Adipose tissue (tissue), 3 donors: ENCODE data around the gene RACGAP1. TPM values are rescaled to one million over a fixed set of nuclear protein-coding genes. Genes with fewer than 3 reads are reported as not detected.

Experiments used
- H3K27ac ChIP-seq: one replicate; pipeline ENCODE4 v1.5.1; 2013; ENCODE audit warnings: low read depth, low read length
- WGBS, 3 donors: extraction: QIAGEN DNeasy Blood & Tissue Kit; methylation state at CpG; one replicate each; pipeline ENCODE4 v1.1.7; 2013; 5-methylcytosine and 5-hydroxymethylcytosine counted together
- polyA plus RNA-seq, 3 donors: library from polyadenylated mRNA; stranded (reverse); fragments of 200-250 nt; gene quantifications; one replicate each; pipeline ENCODE4 v1.2.3, GENCODE V29; 2013
- donor health status: healthy with polysubstance abuse.
- donor health status: Bipolar disorder and iron deficiency.
- donor health status: healthy.

The RACGAP1 gene
- polyA plus RNA-seq, 3 donors = 1.8 to 5.4 (median 3.0) TPM

- no peak within 1 kb of the TSS for H3K27ac ChIP-seq
- 1% methylated on average over 51 to 88 of the region's 88 CpGs for WGBS, 3 donors
Measured at GRCh38 chr12:50057000-50057841, 31.9 kb upstream of the RACGAP1 start, which contains the start of gene ASIC1. Gene ASIC1, plus strand, starts transcription at chr12:50057596. Its CDS starts 1,171 bp downstream, at chr12:50058767.

GRCh38 chr12:50056639-50056976 is 31.3 kb upstream of the RACGAP1 start:
- H3K27ac ChIP-seq = no peak overlapping the region
- 15 to 31% (median 30%) methylated on average over 3 of the region's 3 CpGs for WGBS, 3 donors

GRCh38 chr12:50055831-50056638 is 30.7 kb upstream of the RACGAP1 start:
- H3K27ac ChIP-seq = no peak overlapping the region
- WGBS, 3 donors = 11 to 14% (median 11%) methylated on average over 17 of the region's 17 CpGs

- 54 to 71% (median 70%) methylated on average over 1 of the region's 1 CpG for WGBS, 3 donors
Measured at GRCh38 chr12:50053583-50053982, 28.3 kb upstream of the RACGAP1 start.

GRCh38 chr12:50052964-50053363 is 27.7 kb upstream of the RACGAP1 start:
- 88 to 95% (median 93%) methylated on average over 6 to 7 of the region's 7 CpGs for WGBS, 3 donors
- H3K27ac ChIP-seq = no peak overlapping the region

More at GRCh38 chr12:50053583-50053982, 28.3 kb upstream of the RACGAP1 start:
- H3K27ac ChIP-seq = no peak overlapping the region

GRCh38 chr12:50052544-50052943 is 27.2 kb upstream of the RACGAP1 start:
- H3K27ac ChIP-seq = no peak overlapping the region

- no peak overlapping the region for H3K27ac ChIP-seq
- WGBS, 3 donors = 57 to 72% (median 64%) methylated on average over 14 of the region's 14 CpGs
Measured at GRCh38 chr12:50051101-50051806, 26.0 kb upstream of the RACGAP1 start.

GRCh38 chr12:50050410-50051098 is 25.3 kb upstream of the RACGAP1 start:
- H3K27ac ChIP-seq = no peak overlapping the region
- 5 to 7% (median 5%) methylated on average over 31 to 37 of the region's 37 CpGs for WGBS, 3 donors

GRCh38 chr12:50050119-50050385 is 24.8 kb upstream of the RACGAP1 start:
- H3K27ac ChIP-seq = no peak overlapping the region
- WGBS, 3 donors = 76 to 95% (median 83%) methylated on average over 3 of the region's 3 CpGs

- 73 to 90% (median 83%) methylated on average over 3 of the region's 3 CpGs for WGBS, 3 donors
- H3K27ac ChIP-seq = no peak overlapping the region
Measured at GRCh38 chr12:50049254-50050118, 24.2 kb upstream of the RACGAP1 start.

- no peak overlapping the region for H3K27ac ChIP-seq
- 87 to 90% (median 88%) methylated on average over 7 of the region's 7 CpGs for WGBS, 3 donors
Measured at GRCh38 chr12:50047693-50048250, 22.5 kb upstream of the RACGAP1 start.

GRCh38 chr12:50043854-50044253 is 18.6 kb upstream of the RACGAP1 start:
- no peak overlapping the region for H3K27ac ChIP-seq
- WGBS, 3 donors = 79 to 87% (median 83%) methylated on average over 6 of the region's 6 CpGs

GRCh38 chr12:50043308-50043707 is 18.0 kb upstream of the RACGAP1 start:
- H3K27ac ChIP-seq = no peak overlapping the region
- WGBS, 3 donors = 82 to 93% (median 91%) methylated on average over 2 of the region's 2 CpGs

- 89 to 95% (median 92%) methylated on average over 6 of the region's 6 CpGs for WGBS, 3 donors
- H3K27ac ChIP-seq = no peak overlapping the region
Measured at GRCh38 chr12:50042693-50043092, 17.4 kb upstream of the RACGAP1 start.

- WGBS, 3 donors = 66 to 87% (median 85%) methylated on average over 5 of the region's 5 CpGs
- no peak overlapping the region for H3K27ac ChIP-seq
Measured at GRCh38 chr12:50041962-50042361, 16.7 kb upstream of the RACGAP1 start.

- H3K27ac ChIP-seq = no peak overlapping the region
- WGBS, 3 donors = 64 to 79% (median 74%) methylated on average over 15 of the region's 15 CpGs
Measured at GRCh38 chr12:50041062-50041860, 16.0 kb upstream of the RACGAP1 start.

- H3K27ac ChIP-seq = no peak overlapping the region
- 56 to 66% (median 59%) methylated on average over 4 of the region's 4 CpGs for WGBS, 3 donors
Measured at GRCh38 chr12:50040657-50041056, 15.4 kb upstream of the RACGAP1 start.
